ENCODE data around the gene C1orf232. TPM values are rescaled to one million over a fixed set of nuclear protein-coding genes. Genes with fewer than 3 reads are reported as not detected.

Gene C1orf232
- total and polyA plus RNA-seq, 9 of the 15 experiments (the other 6 are each of a cell fraction or from before 2014, with no cell fraction given): not detected

GRCh38 chr1:26124418-26125331 lies 44.1 kb downstream of the C1orf232 start (continued):
- TF ChIP-seq KDM5B (IDR thresholded peaks at IDR 0.05; ENCODE audit: insufficient replicate concordance, low read depth, low read length) (no peak), MTF1 (CRISPR knock-in tag; IDR thresholded peaks at IDR 0.05; ENCODE audit: borderline replicate concordance) (peak; percentile 7; the same call in 1 of the 2 replicates), ZBTB49 (CRISPR knock-in tag; IDR thresholded peaks at IDR 0.05; ENCODE audit: borderline replicate concordance) (no peak), ZBTB12 (CRISPR knock-in tag; IDR thresholded peaks at IDR 0.05) (no peak), ZNF277 (CRISPR knock-in tag; IDR thresholded peaks at IDR 0.05; ENCODE audit: borderline replicate concordance) (no peak), SMARCE1 (IDR thresholded peaks at IDR 0.05) (no peak; the same call in 1 of the 2 replicates), U2AF1 (optimal IDR thresholded peaks at IDR 0.05; ENCODE audit: low read depth, low read length) (no peak), IRF9 (tag; IDR thresholded peaks at IDR 0.05) (peak; percentile 78), ZNF655 (CRISPR knock-in tag; IDR thresholded peaks at IDR 0.05) (no peak), MAFG (tag; conservative IDR thresholded peaks at IDR 0.05) (no peak), E2F3 (CRISPR knock-in tag; IDR thresholded peaks at IDR 0.05) (no peak), CBX1 (IDR thresholded peaks at IDR 0.05; ENCODE audit: low read depth) (no peak), NBN (IDR thresholded peaks at IDR 0.05; ENCODE audit: low read depth) (no peak), CREB3L1 (IDR thresholded peaks at IDR 0.05; ENCODE audit: borderline replicate concordance, low read depth) (no peak), VEZF1 (CRISPR knock-in tag; IDR thresholded peaks at IDR 0.05) (no peak)
